Neural progenitor cell (in vitro differentiated cells): ENCODE results near the gene MSTO1. TPM values are rescaled to one million over a fixed set of nuclear protein-coding genes. Genes with fewer than 3 reads are reported as not detected.
"Not testable (repeated sequence)": the region's sequence is repeated elsewhere in the genome, so short reads cannot be mapped to it uniquely, and the experiment has no call there.

Source experiments
- DNase-seq: peaks from one replicate; pipeline ENCODE4 v3.0.0-alpha.2; 2016; ENCODE audit warnings: low spot score
- H2AFZ ChIP-seq: fragments of 200-600 bp; sonication (generic); replicated peaks from 2 replicates; pipeline ENCODE4 v1.6.1; 2016; ENCODE audit warnings: antibody characterized with exemption
- H3F3A ChIP-seq: fragments of 200-600 bp; sonication (generic); 2 replicates; pipeline ENCODE4 v1.6.1; 2016; ENCODE audit warnings: antibody characterized with exemption, low read depth
- H3K27ac ChIP-seq: fragments of 200-600 bp; sonication (generic); 2 replicates; pipeline ENCODE4 v1.5.1; 2016; ENCODE audit warnings: mild to moderate bottlenecking
- H3K27me3 ChIP-seq: fragments of 200-600 bp; sonication (generic); 2 replicates; pipeline ENCODE4 v1.6.1; 2016; ENCODE audit warnings: mild to moderate bottlenecking, moderate library complexity
- H3K36me3 ChIP-seq: fragments of 200-600 bp; sonication (generic); 2 replicates; pipeline ENCODE4 v1.5.1; 2016
- H3K4me1 ChIP-seq: fragments of 200-600 bp; sonication (generic); 2 replicates; pipeline ENCODE4 v1.6.1; 2016; ENCODE audit warnings: mixed run types
- H3K4me2 ChIP-seq: fragments of 200-600 bp; sonication (generic); 2 replicates; pipeline ENCODE4 v1.6.1; 2016
- H3K4me3 ChIP-seq: fragments of 200-600 bp; sonication (generic); 2 replicates; pipeline ENCODE4 v1.5.1; 2016
- H3K79me2 ChIP-seq: fragments of 200-600 bp; sonication (generic); 2 replicates; pipeline ENCODE4 v1.6.1; 2016; ENCODE audit warnings: low read depth
- H3K9ac ChIP-seq: fragments of 200-600 bp; sonication (generic); 2 replicates; pipeline ENCODE4 v1.6.1; 2016
- H3K9me3 ChIP-seq: fragments of 200-600 bp; sonication (generic); 2 replicates; pipeline ENCODE4 v1.5.1; 2016; ENCODE audit warnings: low read depth
- H4K20me1 ChIP-seq: fragments of 200-600 bp; sonication (generic); 2 replicates; pipeline ENCODE4 v1.6.1; 2016; ENCODE audit warnings: low read depth
- H3K27ac Mint-ChIP-seq: 3 replicates; pipeline ENCODE4 v1.8.0; 2021; ENCODE audit warnings: mixed read lengths
- H3K27me3 Mint-ChIP-seq: 2 replicates; pipeline ENCODE4 v1.8.0; 2022; ENCODE audit warnings: low read depth, mild to moderate bottlenecking, inconsistent platforms, moderate library complexity, mixed read lengths; ENCODE audit not compliant: insufficient read depth
- H3K36me3 Mint-ChIP-seq: 3 replicates; pipeline ENCODE4 v1.8.0; 2021; ENCODE audit warnings: mixed read lengths
- H3K4me1 Mint-ChIP-seq: 3 replicates; pipeline ENCODE4 v1.8.0; 2021; ENCODE audit warnings: mixed read lengths
- H3K4me3 Mint-ChIP-seq: 3 replicates; pipeline ENCODE4 v1.8.0; 2021; ENCODE audit warnings: mild to moderate bottlenecking, moderate library complexity, mixed read lengths
- H3K9me3 Mint-ChIP-seq: 3 replicates; pipeline ENCODE4 v1.8.0; 2020; ENCODE audit warnings: mixed read lengths
- CTCF ChIP-seq: fragments of 200-600 bp; sonication (generic); IDR thresholded peaks from 2 replicates; pipeline ENCODE4 v1.5.1; 2017; ENCODE audit warnings: antibody characterized with exemption, mild to moderate bottlenecking
- EZH2 ChIP-seq: fragments of 200-600 bp; sonication (generic); IDR thresholded peaks from 2 replicates; pipeline ENCODE4 v1.6.1; 2017; ENCODE audit warnings: antibody characterized with exemption, mild to moderate bottlenecking, moderate library complexity
- EZH2phosphoT487 ChIP-seq: fragments of 200-600 bp; sonication (generic); IDR thresholded peaks from 2 replicates; pipeline ENCODE4 v1.6.1; 2017; ENCODE audit warnings: antibody characterized with exemption
- total RNA-seq: library from RNA; depleted of rRNA; stranded (reverse); fragments of >200 nt; gene quantifications from 2 replicates; pipeline ENCODE4 v1.2.3, GENCODE V29; 2015; ENCODE audit warnings: low replicate concordance

MSTO1 gene
- 36.6 and 45.9 TPM in 2 replicates for total RNA-seq

- Mint-ChIP-seq H3K4me3 (peak within 1 kb of the TSS; percentile 95), H3K4me1 (peaks cover 4% of the 10 kb centered on the region), H3K36me3 (peaks cover 8% of the 10 kb centered on the region), H3K27me3 (no peaks in the 10 kb centered on the region), H3K9me3 (no peaks in the 10 kb centered on the region), H3K27ac (peak within 1 kb of the TSS; percentile 85)
- no peaks in the 10 kb centered on the region for H3K79me2 ChIP-seq
- peak; percentile 96 for DNase-seq
- peak within 1 kb of the TSS; percentile 44 for H2AFZ ChIP-seq
- H3K9ac ChIP-seq = peak within 1 kb of the TSS; percentile 5
- no peaks in the 10 kb centered on the region for H3K36me3 ChIP-seq
- H3F3A ChIP-seq = no peaks in the 10 kb centered on the region
- H3K27ac ChIP-seq = no peak within 1 kb of the TSS
- H3K4me1 ChIP-seq = no peaks in the 10 kb centered on the region
- H4K20me1 ChIP-seq = no peaks in the 10 kb centered on the region
- H3K4me3 ChIP-seq = peak within 1 kb of the TSS; percentile 65
- peak within 1 kb of the TSS; percentile 77 for H3K4me2 ChIP-seq
- no peaks in the 10 kb centered on the region for H3K9me3 ChIP-seq
- H3K27me3 ChIP-seq = no peaks in the 10 kb centered on the region
- TF ChIP-seq CTCF = no peak
- no peak for TF ChIP-seq EZH2
- no peak for TF ChIP-seq EZH2phosphoT487
These were observed at the start of gene MSTO1 for GRCh38 chr1:155609515-155610256. MSTO1 (plus strand) TSS chr1:155610218; CDS start chr1:155610249, 31 bp downstream.

GRCh38 chr1:155561779-155562580 is 48.0 kb upstream of the MSTO1 start:
- not testable (repeated sequence) for H3K27me3 Mint-ChIP-seq, H3K36me3 ChIP-seq, H3K36me3 Mint-ChIP-seq, H3K9me3 Mint-ChIP-seq, H3K27me3 ChIP-seq, H3K9me3 ChIP-seq
- Mint-ChIP-seq H3K27ac (peak overlapping the region; percentile 50), H3K4me1 (peaks cover 22% of the 10 kb centered on the region), H3K4me3 (peak overlapping the region; percentile 99)
- peak overlapping the region; percentile 83 for H3K4me2 ChIP-seq
- peak overlapping the region; percentile 98 for H2AFZ ChIP-seq
- peak overlapping the region; percentile 95 for H3K4me3 ChIP-seq
- peak; percentile 80 for DNase-seq
- H3F3A ChIP-seq = peaks cover 23% of the 10 kb centered on the region
- peak overlapping the region; percentile 97 for H3K9ac ChIP-seq
- H3K4me1 ChIP-seq = peaks cover 18% of the 10 kb centered on the region
- H4K20me1 ChIP-seq = peaks cover 36% of the 10 kb centered on the region
- H3K79me2 ChIP-seq = peaks cover 88% of the 10 kb centered on the region
- peak overlapping the region; percentile 100 for H3K27ac ChIP-seq

- Histone ChIP-seq H2AFZ (peak within 1 kb of the TSS; percentile 98), H3K4me1 (peaks cover 18% of the 10 kb centered on the region)
- peaks cover 2% of the 10 kb centered on the region for H3K27me3 Mint-ChIP-seq
These were observed 47.2 kb upstream of the MSTO1 start, which contains the start of gene ASH1L for GRCh38 chr1:155562581-155563376. ASH1L (minus strand) TSS chr1:155562803; CDS start chr1:155521519, 41,284 bp downstream.

More at GRCh38 chr1:155562581-155563376, 47.2 kb upstream of the MSTO1 start, which contains the start of gene ASH1L:
- no peaks in the 10 kb centered on the region for H3K36me3 ChIP-seq
- H3K27me3 ChIP-seq = no peaks in the 10 kb centered on the region
- Mint-ChIP-seq H3K4me3 (peak within 1 kb of the TSS; percentile 99), H3K36me3 (peaks cover 3% of the 10 kb centered on the region), H3K27ac (peak within 1 kb of the TSS; percentile 95), H3K4me1 (peaks cover 20% of the 10 kb centered on the region), H3K9me3 (no peaks in the 10 kb centered on the region)
- peaks cover 85% of the 10 kb centered on the region for H3K79me2 ChIP-seq
- peak within 1 kb of the TSS; percentile 97 for H3K9ac ChIP-seq
- peaks cover 30% of the 10 kb centered on the region for H4K20me1 ChIP-seq
- peak within 1 kb of the TSS; percentile 100 for H3K27ac ChIP-seq
- H3K4me3 ChIP-seq = peak within 1 kb of the TSS; percentile 95
- H3K4me2 ChIP-seq = peak within 1 kb of the TSS; percentile 83
- no peaks in the 10 kb centered on the region for H3K9me3 ChIP-seq
- no peak for TF ChIP-seq EZH2phosphoT487
- peak; percentile 8 for TF ChIP-seq CTCF
- DNase-seq = peak; percentile 96
- H3F3A ChIP-seq = peaks cover 23% of the 10 kb centered on the region
